ENCODE results near the gene CENPQ. TPM values are rescaled to one million over a fixed set of nuclear protein-coding genes. Genes with fewer than 3 reads are reported as not detected.

Gene CENPQ
- total RNA-seq, 1 experiment from 2014 or later = 11.3 TPM

- TF ChIP-seq, protein P1, sequence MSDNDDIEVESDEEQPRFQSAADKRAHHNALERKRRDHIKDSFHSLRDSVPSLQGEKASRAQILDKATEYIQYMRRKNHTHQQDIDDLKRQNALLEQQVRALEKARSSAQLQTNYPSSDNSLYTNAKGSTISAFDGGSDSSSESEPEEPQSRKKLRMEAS (IDR thresholded peaks at IDR 0.05) = no peak
- TF ChIP-seq EGR1 (IDR thresholded peaks at IDR 0.05; ENCODE audit: low read depth) (no peak), EZH2phosphoT487 (IDR thresholded peaks at IDR 0.05; ENCODE audit: borderline replicate concordance) (no peak)
- TF ChIP-seq, protein P2, sequence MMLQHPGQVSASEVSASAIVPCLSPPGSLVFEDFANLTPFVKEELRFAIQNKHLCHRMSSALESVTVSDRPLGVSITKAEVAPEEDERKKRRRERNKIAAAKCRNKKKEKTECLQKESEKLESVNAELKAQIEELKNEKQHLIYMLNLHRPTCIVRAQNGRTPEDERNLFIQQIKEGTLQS (IDR thresholded peaks at IDR 0.05) = no peak
Measured at GRCh38 chr6:49522710-49523593, 59.8 kb downstream of the CENPQ start (continued).

DNA sequence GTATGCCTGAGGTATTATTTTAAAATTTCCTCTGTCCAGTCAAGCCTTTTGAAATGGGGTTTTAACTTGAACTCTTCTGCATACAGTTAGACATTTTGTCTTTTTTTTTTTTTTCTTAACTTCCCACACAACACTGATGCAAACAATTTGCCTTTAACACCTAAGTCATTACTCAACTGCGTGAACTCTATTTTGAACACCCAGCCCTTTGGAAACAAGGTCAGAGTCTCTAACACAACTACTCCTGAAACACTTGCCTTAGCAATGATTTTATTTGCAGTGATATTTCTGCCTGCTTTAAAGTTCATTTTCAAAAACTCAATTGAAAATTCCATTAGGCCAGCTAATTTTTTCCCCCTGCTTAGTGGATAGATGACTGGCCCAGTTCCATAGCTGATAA lies 60.7 kb downstream of the CENPQ start:
- H2AFZ ChIP-seq (ENCODE audit: low read depth, low read length, poor library complexity, severe bottlenecking) = no peak overlapping the region
- TF ChIP-seq EZH2phosphoT487 (IDR thresholded peaks at IDR 0.05; ENCODE audit: borderline replicate concordance) = no peak
- no peak for TF ChIP-seq POLR2A (IDR thresholded peaks at IDR 0.05; ENCODE audit: borderline replicate concordance, extremely low read depth, insufficient read depth, insufficient read length)
- TF ChIP-seq, protein P3, sequence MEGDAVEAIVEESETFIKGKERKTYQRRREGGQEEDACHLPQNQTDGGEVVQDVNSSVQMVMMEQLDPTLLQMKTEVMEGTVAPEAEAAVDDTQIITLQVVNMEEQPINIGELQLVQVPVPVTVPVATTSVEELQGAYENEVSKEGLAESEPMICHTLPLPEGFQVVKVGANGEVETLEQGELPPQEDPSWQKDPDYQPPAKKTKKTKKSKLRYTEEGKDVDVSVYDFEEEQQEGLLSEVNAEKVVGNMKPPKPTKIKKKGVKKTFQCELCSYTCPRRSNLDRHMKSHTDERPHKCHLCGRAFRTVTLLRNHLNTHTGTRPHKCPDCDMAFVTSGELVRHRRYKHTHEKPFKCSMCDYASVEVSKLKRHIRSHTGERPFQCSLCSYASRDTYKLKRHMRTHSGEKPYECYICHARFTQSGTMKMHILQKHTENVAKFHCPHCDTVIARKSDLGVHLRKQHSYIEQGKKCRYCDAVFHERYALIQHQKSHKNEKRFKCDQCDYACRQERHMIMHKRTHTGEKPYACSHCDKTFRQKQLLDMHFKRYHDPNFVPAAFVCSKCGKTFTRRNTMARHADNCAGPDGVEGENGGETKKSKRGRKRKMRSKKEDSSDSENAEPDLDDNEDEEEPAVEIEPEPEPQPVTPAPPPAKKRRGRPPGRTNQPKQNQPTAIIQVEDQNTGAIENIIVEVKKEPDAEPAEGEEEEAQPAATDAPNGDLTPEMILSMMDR (IDR thresholded peaks at IDR 0.05 in 2 of 3, conservative IDR thresholded peaks at IDR 0.05 in 1 of 3; ENCODE audit: borderline replicate concordance in 1 of 3, insufficient read depth in 1 of 3, low read depth in 2 of 3, low read length in 2 of 3) = no peak
- no peak for TF ChIP-seq TCF7L2 (IDR thresholded peaks at IDR 0.05; ENCODE audit: borderline replicate concordance, extremely low read depth, insufficient read depth, insufficient read length)
- no peak for TF ChIP-seq ZNF274 (IDR thresholded peaks at IDR 0.05; ENCODE audit: low read depth, low read length)
- TF ChIP-seq JUND (IDR thresholded peaks at IDR 0.05) = no peak
- ATAC-seq = no peak

More for the DNA sequence above, 60.7 kb downstream of the CENPQ start:
- no peaks in the 10 kb centered on the region for H3K27me3 ChIP-seq (ENCODE audit: insufficient read depth, low read length)
- no peaks in the 10 kb centered on the region for H3K9me3 ChIP-seq (ENCODE audit: control insufficient read depth in 1 of 2, insufficient read depth in 1 of 2, low read depth in 1 of 2, low read length in 2 of 2)
- H3K36me3 ChIP-seq (ENCODE audit: control insufficient read depth in 1 of 2, insufficient read depth in 2 of 2, low read length in 2 of 2) = no peaks in the 10 kb centered on the region
- no peak overlapping the region for H3K27ac ChIP-seq (ENCODE audit: low read depth, low read length)
- no TSS peak for BruUV-seq (replicated peaks)
- H3K4me3 ChIP-seq (replicated peaks in 1 of 2; ENCODE audit: low read depth in 1 of 2, low read length in 2 of 2) = no peak overlapping the region
- ChIA-PET POLR2A (no interaction called here), CTCF (interaction anchor here (1.0 kb wide), 1 partner anchor 8 kb away, joined by 3 read pairs; no protein-coding TSS in a partner anchor), RAD21 (ENCODE audit: low non-redundant PET in 1 of 2, low total read pairs in 2 of 2, uncharacterized antibody in 2 of 2, unreplicated experiment in 2 of 2) (no interaction called here)
- no peak overlapping the region for H3K4me2 ChIP-seq (ENCODE audit: low read length)
- no peak overlapping the region for H3K9ac ChIP-seq (ENCODE audit: low read length)
- H3K4me1 ChIP-seq (ENCODE audit: control insufficient read depth in 1 of 2, insufficient read depth in 2 of 2, low read length in 2 of 2) = no peaks in the 10 kb centered on the region
- no peaks in the 10 kb centered on the region for H4K20me1 ChIP-seq (ENCODE audit: insufficient read depth)
- DNase-seq (ENCODE audit: low read depth, low spot score) = no peak
- no peaks in the 10 kb centered on the region for H3K9me2 ChIP-seq (ENCODE audit: insufficient read depth)
- no peaks in the 10 kb centered on the region for H3K79me2 ChIP-seq (ENCODE audit: insufficient read depth, low read length)
- intact Hi-C loops (cut with micrococcal nuclease) = no loop called here
